ENCODE measurements around the gene ATP1A3. TPM values are rescaled to one million over a fixed set of nuclear protein-coding genes. Genes with fewer than 3 reads are reported as not detected.
"Not testable (repeated sequence)": the region's sequence is repeated elsewhere in the genome, so short reads cannot be mapped to it uniquely, and the experiment has no call there.

Gene ATP1A3
- total RNA-seq, 2 donors from 2014 or later, result 81.4 to 223 TPM

DNA sequence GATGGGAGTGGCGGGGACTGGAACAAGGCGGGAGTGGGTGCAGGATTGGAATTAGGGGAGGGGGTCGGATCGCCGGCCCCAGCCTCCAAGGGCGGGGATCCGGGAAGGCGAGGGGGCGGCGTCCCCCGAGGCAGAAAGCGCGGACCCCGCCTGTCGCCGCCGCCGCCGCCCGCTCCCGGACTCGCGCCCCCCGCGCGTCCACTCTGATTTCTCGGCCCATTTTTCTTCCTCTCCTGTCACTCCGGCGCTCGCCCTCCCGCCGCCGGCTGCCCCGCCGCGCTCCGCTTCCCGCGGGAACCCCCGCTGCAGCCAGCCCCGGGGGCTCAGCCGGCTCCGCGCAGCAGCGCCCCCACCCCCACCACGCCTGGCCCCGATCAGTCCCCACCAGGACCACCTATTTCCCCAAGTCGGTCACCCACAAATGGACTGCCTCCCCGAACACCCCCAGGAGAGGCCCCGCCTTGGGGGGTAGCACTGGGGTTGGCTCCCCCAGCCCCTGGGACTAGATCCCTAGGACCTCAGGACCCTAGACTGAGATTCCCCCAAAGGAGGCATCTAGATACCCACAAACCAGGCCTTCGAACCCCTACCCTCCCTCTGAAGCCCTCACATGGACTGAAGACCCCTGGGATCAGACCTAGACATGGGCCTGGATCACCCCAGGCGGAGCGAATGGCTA lies 53.2 kb downstream of the ATP1A3 start:
- Histone ChIP-seq H3K4me3 (peak overlapping the region; percentile 31 to 58), H3K27me3 (peaks cover 0 to 17% of the 10 kb centered on the region in 2 donors), H3K36me3 (no peaks in the 10 kb centered on the region), H3K4me1 (peaks cover 0 to 18% of the 10 kb centered on the region in 2 donors), H3K9me3 (no peaks in the 10 kb centered on the region), H3K27ac (no peak overlapping the region)
- DNase-seq (ENCODE audit: low spot score), result no peak
- TF ChIP-seq, protein P1, sequence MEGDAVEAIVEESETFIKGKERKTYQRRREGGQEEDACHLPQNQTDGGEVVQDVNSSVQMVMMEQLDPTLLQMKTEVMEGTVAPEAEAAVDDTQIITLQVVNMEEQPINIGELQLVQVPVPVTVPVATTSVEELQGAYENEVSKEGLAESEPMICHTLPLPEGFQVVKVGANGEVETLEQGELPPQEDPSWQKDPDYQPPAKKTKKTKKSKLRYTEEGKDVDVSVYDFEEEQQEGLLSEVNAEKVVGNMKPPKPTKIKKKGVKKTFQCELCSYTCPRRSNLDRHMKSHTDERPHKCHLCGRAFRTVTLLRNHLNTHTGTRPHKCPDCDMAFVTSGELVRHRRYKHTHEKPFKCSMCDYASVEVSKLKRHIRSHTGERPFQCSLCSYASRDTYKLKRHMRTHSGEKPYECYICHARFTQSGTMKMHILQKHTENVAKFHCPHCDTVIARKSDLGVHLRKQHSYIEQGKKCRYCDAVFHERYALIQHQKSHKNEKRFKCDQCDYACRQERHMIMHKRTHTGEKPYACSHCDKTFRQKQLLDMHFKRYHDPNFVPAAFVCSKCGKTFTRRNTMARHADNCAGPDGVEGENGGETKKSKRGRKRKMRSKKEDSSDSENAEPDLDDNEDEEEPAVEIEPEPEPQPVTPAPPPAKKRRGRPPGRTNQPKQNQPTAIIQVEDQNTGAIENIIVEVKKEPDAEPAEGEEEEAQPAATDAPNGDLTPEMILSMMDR (IDR thresholded peaks at IDR 0.05), result no peak

DNA sequence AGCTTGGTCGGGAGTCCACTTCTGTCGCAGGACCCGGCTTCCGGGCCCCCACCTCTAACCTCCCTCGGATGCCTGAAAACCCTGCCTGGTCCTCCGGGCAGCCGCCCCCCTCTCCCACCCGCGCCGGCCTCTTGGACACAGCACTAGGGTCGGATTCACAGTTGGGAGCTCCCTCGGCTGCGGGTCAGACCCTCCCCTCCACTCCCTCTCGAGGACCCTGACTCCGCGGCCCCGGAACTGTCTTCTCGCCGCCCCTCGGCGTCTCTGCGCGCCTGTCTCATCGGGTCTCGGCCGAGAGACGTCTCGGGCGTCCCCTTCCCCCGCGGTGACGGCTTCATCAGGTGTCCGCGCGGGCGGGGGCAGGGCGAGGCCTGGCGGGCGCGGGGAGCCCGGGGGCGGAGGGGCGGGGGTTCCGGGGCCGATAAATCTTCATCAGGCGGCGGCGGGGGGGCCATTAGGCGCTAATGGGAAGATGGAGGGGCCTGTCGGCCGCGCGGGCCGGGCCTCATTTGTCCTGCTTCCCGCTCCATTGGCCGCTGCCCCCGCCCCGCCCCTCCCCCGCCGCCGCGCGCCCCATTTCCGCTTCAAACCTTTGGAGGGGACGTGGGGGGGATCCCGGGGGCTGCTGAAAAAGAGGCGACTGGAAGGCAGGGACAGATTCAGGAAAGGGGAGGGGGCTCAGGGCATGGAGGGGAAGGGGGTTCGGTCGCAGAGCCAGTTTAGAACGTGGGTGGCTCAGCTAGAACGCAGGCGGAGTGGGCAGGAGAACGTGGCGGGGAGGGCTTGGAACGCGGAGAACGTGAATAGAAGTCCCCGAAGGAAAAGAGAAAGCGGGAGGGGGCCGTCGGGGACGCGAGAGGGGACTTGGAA lies 53.9 kb downstream of the ATP1A3 start:
- Histone ChIP-seq H3K27ac (peak overlapping the region in 1 of 2 donors; percentile 4), H3K4me3 (peak overlapping the region; percentile 31 to 58), H3K4me1 (peaks cover 0 to 18% of the 10 kb centered on the region in 2 donors), H3K27me3 (peaks cover 0 to 17% of the 10 kb centered on the region in 2 donors), H3K9me3 (no peaks in the 10 kb centered on the region), H3K36me3 (no peaks in the 10 kb centered on the region)
- DNase-seq (ENCODE audit: low spot score), result no peak
- TF ChIP-seq, protein P1 (IDR thresholded peaks at IDR 0.05), result no peak

DNA sequence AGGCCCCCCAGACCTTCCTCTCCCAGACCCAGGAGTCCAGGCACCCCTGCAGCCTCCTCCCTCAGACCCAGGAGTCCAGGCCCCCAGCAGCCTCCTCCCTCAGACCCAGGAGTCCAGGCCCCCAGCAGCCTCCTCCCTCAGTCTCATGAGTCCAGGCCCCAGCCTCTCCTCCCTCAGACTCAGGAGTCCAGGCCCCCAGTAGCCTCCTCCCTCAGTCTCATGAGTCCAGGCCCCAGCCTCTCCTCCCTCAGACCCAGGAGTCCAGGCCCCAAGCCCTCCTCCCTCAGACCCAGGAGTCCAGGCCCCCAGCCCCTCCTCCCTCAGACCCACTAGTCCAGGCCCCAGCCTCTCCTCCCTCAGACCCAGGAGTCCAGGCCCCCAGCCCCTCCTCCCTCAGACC lies 54.8 kb downstream of the ATP1A3 start:
- DNase-seq (ENCODE audit: low spot score); H3K4me3 ChIP-seq; H3K9me3 ChIP-seq; H3K36me3 ChIP-seq; H3K27ac ChIP-seq: not testable (repeated sequence)
- peaks cover 0 to 18% of the 10 kb centered on the region in 2 donors for H3K4me1 ChIP-seq
- peaks cover 0 to 17% of the 10 kb centered on the region in 2 donors for H3K27me3 ChIP-seq

DNA sequence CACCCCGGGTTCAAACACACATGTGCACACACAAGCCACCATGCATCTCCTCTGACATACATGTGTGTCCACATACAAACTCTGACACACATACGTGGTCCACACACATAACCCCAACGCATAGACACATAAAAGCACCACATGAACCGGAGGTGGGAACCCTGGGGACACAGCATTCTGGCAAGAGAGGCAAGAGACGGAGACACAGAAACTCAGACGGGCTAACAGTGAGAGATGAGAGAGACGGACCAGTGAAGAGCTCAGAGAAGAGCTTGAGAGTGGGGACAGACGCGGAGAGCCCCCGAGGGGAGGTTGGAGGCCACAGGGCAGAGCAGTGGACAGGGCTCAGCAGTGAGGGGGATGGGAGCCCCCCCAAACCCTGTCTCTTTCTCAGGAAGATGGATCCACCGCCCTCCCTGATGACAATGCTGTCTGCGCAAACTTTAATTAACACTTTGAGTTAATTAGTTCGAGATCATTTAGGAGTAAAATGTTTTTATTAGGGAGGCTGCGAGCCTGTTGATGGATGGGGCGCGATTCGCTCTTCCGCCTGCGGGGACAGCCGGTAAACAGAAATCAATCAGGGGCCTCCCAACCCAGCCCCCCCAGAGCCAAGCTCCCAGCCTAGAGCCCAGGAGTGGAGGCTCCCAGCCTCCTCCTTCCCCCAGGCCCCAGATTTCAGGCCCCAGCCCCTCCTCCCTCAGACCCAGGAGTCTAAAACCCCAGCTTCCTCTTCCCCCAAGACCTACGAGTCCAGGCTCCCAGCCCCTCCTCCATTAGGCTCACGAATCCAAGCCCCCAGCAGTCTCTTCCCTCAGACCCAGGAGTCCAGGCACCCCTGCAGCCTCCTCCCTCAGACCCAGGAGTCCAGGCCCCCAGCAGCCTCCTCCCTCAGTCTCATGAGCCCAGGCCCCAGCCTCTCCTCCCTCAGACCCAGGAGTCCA lies 56.2 kb downstream of the ATP1A3 start:
- H3K27me3 ChIP-seq, result peaks cover 0 to 17% of the 10 kb centered on the region in 2 donors
- peaks cover 0 to 20% of the 10 kb centered on the region in 2 donors for H3K4me1 ChIP-seq
- no peak overlapping the region for H3K27ac ChIP-seq
- no peak for DNase-seq (ENCODE audit: low spot score)
- H3K9me3 ChIP-seq, result no peaks in the 10 kb centered on the region
- H3K4me3 ChIP-seq, result no peak overlapping the region
- H3K36me3 ChIP-seq, result no peaks in the 10 kb centered on the region
- TF ChIP-seq, protein P1 (IDR thresholded peaks at IDR 0.05), result no peak

DNA sequence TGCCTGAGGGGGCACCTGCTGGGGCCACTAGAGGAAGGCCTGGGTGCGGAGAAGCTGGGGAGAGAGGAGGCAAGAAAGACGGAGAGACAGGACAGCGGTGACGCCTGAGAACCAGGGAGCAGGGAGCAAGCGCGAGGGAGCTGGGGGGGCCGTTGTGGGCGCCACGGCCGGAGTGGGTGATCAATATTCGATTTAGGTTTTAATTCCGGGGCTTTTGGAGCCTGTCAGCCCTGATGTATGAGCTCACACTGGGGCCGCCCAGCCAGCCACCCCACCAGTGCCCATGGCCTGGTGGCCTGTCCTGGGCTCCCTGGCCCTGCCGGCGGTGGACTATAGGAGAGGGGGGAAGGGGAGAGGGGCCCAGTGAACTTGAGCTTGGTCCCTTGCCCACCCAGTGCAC lies 57.1 kb downstream of the ATP1A3 start:
- Histone ChIP-seq H3K27me3 (peaks cover 0 to 24% of the 10 kb centered on the region in 2 donors), H3K27ac (no peak overlapping the region), H3K4me1 (peaks cover 0 to 21% of the 10 kb centered on the region in 2 donors), H3K36me3 (no peaks in the 10 kb centered on the region), H3K4me3 (no peak overlapping the region), H3K9me3 (no peaks in the 10 kb centered on the region)
- TF ChIP-seq, protein P1 (IDR thresholded peaks at IDR 0.05), result no peak
- DNase-seq (ENCODE audit: low spot score), result no peak

Data from right atrium auricular region (tissue), 2 donors.